Caco-2 (cell line): Measurements from ENCODE around the gene IQGAP2. TPM values are rescaled to one million over a fixed set of nuclear protein-coding genes. Genes with fewer than 3 reads are reported as not detected.

Experiments
- BruUV-seq: library from RNA; stranded (reverse); fragments of 400-500 nt; replicated peaks from 2 replicates; lab custom pipeline; 2021; lab: Mats Ljungman, UMichigan
- CTCF ChIA-PET: fragments of 300-600 bp; sonication (Branson Sonifier 250); formaldehyde crosslinking; loops from one replicate; lab custom pipeline; 2022; ENCODE audit warnings: antibody characterized with exemption; lab: Charles Lee
- POLR2A ChIA-PET: fragments of 300-600 bp; sonication (Branson Sonifier 250); formaldehyde crosslinking; loops from one replicate; lab custom pipeline; 2022; ENCODE audit warnings: antibody characterized with exemption; lab: Charles Lee
- DNase-seq, 2 experiments: peaks; one replicate each; pipeline versions ENCODE4 v3.0.0 to v3.0.0-alpha.2; 2020 to 2022
- H3K27me3 ChIP-seq: replicated peaks from 2 replicates; pipeline ENCODE4 v1.6.0; 2011; ENCODE audit warnings: low read length; ENCODE audit not compliant: control insufficient read depth, insufficient read depth
- H3K36me3 ChIP-seq: 2 replicates; pipeline ENCODE4 v1.5.1; 2011; ENCODE audit warnings: low read length; ENCODE audit not compliant: control insufficient read depth, insufficient read depth
- H3K4me1 ChIP-seq: fragments of 250-450 bp; sonication (Bioruptor Pico); 2 replicates; pipeline ENCODE4 v1.5.1; 2020; ENCODE audit warnings: mild to moderate bottlenecking
- H3K4me3 ChIP-seq: 2 replicates; pipeline ENCODE4 v1.5.1; 2011; ENCODE audit warnings: low read depth, mild to moderate bottlenecking, control low read depth, low read length
- H3K9me3 ChIP-seq: fragments of 250-450 bp; sonication (Bioruptor Pico); 2 replicates; pipeline ENCODE4 v1.5.1; 2020; ENCODE audit warnings: mild to moderate bottlenecking, moderate library complexity
- H3K27ac Mint-ChIP-seq: one replicate; pipeline ENCODE4 v1.8.0; 2022; ENCODE audit warnings: mixed read lengths; ENCODE audit not compliant: unreplicated experiment
- H3K27me3 Mint-ChIP-seq: one replicate; pipeline ENCODE4 v1.8.0; 2022; ENCODE audit warnings: mixed read lengths; ENCODE audit not compliant: insufficient read depth, unreplicated experiment
- H3K36me3 Mint-ChIP-seq: one replicate; pipeline ENCODE4 v1.8.0; 2022; ENCODE audit warnings: mild to moderate bottlenecking, mixed read lengths; ENCODE audit not compliant: insufficient read depth, unreplicated experiment
- H3K4me1 Mint-ChIP-seq: one replicate; pipeline ENCODE4 v1.8.0; 2022; ENCODE audit warnings: low read depth, mixed read lengths; ENCODE audit not compliant: unreplicated experiment
- H3K4me3 Mint-ChIP-seq: one replicate; pipeline ENCODE4 v1.8.0; 2022; ENCODE audit warnings: mild to moderate bottlenecking, moderate library complexity, mixed read lengths; ENCODE audit not compliant: unreplicated experiment
- H3K9me3 Mint-ChIP-seq: one replicate; pipeline ENCODE4 v1.8.0; 2022; ENCODE audit warnings: mixed read lengths; ENCODE audit not compliant: unreplicated experiment
- intact Hi-C: fragments of 100-400 bp; cut with micrococcal nuclease; formaldehyde crosslinking; loops from one replicate; pipeline ENCODE4 v1.10.0; 2022; ENCODE audit not compliant: unreplicated experiment
- total RNA-seq: library from RNA; stranded (reverse); gene quantifications from 2 replicates; pipeline ENCODE4 v1.2.3, GENCODE V29; 2022
- TF ChIP-seq, protein P1 (sequence below), 2 experiments: fragments of 200-600 bp in 1 of 2; IDR thresholded peaks; 1 replicate in 1 of 2; 2 replicates in 1 of 2; pipeline versions ENCODE4 v1.5.1 to v1.8.0; 2011 to 2022; ENCODE audit warnings: antibody characterized with exemption in 1 of 2, control low read depth in 1 of 2, inconsistent platforms in 1 of 2, low read depth in 1 of 2, low read length in 1 of 2, mild to moderate bottlenecking in 1 of 2, moderate library complexity in 1 of 2; ENCODE audit not compliant: insufficient read depth in 1 of 2, severe bottlenecking in 1 of 2, unreplicated experiment in 1 of 2

Gene IQGAP2
- total RNA-seq, 1 experiment from 2014 or later, result 89.4 TPM

DNA sequence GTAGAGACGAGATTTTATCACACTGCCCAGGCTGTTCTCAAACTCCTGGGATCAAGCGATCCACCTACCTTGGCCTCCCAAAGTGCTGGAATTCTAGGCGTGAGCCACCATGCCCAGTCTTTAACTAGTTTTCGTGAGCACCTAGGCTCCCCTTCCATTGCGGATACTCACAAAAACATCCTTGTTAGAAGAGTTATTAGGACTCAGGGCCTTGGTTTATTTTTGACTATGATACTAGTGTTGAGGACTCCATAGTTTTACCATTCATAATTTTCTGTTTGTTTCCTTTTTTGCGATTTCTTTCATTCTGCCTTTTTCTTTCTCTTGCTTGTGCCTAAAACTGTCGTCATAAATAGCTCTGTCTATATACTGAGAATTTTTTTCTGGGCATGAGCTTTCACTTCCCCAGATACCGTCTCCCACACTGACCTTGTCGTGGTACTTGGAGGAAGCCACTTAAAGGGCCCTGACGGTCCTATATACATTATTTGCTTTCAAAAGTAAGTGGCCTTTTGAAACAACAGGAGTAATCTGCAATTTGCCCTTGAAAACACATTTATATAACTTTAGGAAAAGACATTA lies 318.0 kb downstream of the IQGAP2 start:
- DNase-seq, result no peak
- Histone ChIP-seq H3K4me1 (peaks cover 9% of the 10 kb centered on the region; the same call in 1 of the 2 replicates), H3K9me3 (no peaks in the 10 kb centered on the region), H3K4me3 (no peak overlapping the region), H3K36me3 (no peaks in the 10 kb centered on the region), H3K27me3 (no peaks in the 10 kb centered on the region)
- Mint-ChIP-seq H3K27me3 (no peaks in the 10 kb centered on the region), H3K27ac (no peak overlapping the region), H3K4me1 (peaks cover 14% of the 10 kb centered on the region), H3K9me3 (no peaks in the 10 kb centered on the region), H3K36me3 (no peaks in the 10 kb centered on the region), H3K4me3 (no peak overlapping the region)
- TF ChIP-seq, protein P1, sequence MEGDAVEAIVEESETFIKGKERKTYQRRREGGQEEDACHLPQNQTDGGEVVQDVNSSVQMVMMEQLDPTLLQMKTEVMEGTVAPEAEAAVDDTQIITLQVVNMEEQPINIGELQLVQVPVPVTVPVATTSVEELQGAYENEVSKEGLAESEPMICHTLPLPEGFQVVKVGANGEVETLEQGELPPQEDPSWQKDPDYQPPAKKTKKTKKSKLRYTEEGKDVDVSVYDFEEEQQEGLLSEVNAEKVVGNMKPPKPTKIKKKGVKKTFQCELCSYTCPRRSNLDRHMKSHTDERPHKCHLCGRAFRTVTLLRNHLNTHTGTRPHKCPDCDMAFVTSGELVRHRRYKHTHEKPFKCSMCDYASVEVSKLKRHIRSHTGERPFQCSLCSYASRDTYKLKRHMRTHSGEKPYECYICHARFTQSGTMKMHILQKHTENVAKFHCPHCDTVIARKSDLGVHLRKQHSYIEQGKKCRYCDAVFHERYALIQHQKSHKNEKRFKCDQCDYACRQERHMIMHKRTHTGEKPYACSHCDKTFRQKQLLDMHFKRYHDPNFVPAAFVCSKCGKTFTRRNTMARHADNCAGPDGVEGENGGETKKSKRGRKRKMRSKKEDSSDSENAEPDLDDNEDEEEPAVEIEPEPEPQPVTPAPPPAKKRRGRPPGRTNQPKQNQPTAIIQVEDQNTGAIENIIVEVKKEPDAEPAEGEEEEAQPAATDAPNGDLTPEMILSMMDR (IDR thresholded peaks at IDR 0.05; ENCODE audit: insufficient read depth in 1 of 2, low read depth in 1 of 2, low read length in 1 of 2, severe bottlenecking in 1 of 2, unreplicated experiment in 1 of 2), result no peak
- intact Hi-C loops, result no loop called here
- BruUV-seq, result no TSS peak
- ChIA-PET CTCF (no interaction called here), POLR2A (no interaction called here)

DNA sequence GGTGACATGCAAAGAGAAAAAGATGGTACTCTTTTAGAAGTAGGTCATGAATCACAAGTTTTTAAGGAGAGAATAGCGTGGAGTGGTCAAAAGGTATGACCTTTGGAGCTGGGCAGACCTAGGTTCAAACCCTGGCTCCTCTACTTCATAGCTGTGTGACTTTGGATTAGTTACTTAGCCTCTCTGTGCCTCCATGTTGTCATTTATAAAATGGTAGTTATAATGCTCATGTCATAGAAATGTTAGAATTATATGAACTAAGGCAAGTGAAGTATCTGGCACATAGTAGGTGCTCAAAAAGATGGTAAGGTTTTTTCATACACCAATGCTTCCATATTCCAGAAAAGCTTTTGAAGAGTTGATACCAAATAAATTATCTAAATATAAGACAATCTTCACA lies 320.2 kb downstream of the IQGAP2 start:
- Mint-ChIP-seq H3K27ac (no peak overlapping the region), H3K36me3 (no peaks in the 10 kb centered on the region), H3K9me3 (peaks cover 5% of the 10 kb centered on the region), H3K4me1 (peaks cover 8% of the 10 kb centered on the region), H3K27me3 (no peaks in the 10 kb centered on the region), H3K4me3 (no peak overlapping the region)
- intact Hi-C loops, result no loop called here
- no peaks in the 10 kb centered on the region for H3K36me3 ChIP-seq
- TF ChIP-seq, protein P1 (IDR thresholded peaks at IDR 0.05; ENCODE audit: insufficient read depth in 1 of 2, low read depth in 1 of 2, low read length in 1 of 2, severe bottlenecking in 1 of 2, unreplicated experiment in 1 of 2), result no peak
- no peak for DNase-seq
- ChIA-PET CTCF (no interaction called here), POLR2A (no interaction called here)
- BruUV-seq, result no TSS peak
- no peaks in the 10 kb centered on the region for H3K4me1 ChIP-seq
- no peaks in the 10 kb centered on the region for H3K27me3 ChIP-seq
- peaks cover 4% of the 10 kb centered on the region; the same call in 1 of the 2 replicates for H3K9me3 ChIP-seq
- no peak overlapping the region for H3K4me3 ChIP-seq

DNA sequence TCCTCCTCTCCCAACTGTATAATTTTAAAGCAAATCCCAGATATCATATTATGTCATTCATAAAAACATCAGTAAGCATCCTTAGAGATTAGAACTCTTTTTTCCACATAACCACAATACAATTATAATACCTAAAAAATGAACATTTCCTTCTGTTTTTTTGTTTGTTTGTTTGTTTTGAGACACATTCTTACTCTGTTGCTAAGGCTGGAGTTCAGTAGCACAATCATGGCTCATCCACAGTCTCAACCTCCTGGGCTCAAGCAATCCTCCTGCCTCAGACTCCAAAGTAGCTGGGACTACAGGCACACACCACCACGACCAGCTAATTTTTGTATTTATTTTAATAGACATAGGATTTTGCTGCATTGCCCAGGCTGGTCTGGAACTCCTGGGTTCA lies 320.8 kb downstream of the IQGAP2 start:
- no peak overlapping the region for H3K27ac Mint-ChIP-seq
- no peak for DNase-seq
- Histone ChIP-seq H3K36me3 (no peaks in the 10 kb centered on the region), H3K4me3 (no peak overlapping the region), H3K9me3 (peaks cover 5% of the 10 kb centered on the region), H3K4me1 (no peaks in the 10 kb centered on the region), H3K27me3 (no peaks in the 10 kb centered on the region)
- H3K4me3 Mint-ChIP-seq, result no peak overlapping the region
- TF ChIP-seq, protein P1 (IDR thresholded peaks at IDR 0.05; ENCODE audit: insufficient read depth in 1 of 2, low read depth in 1 of 2, low read length in 1 of 2, severe bottlenecking in 1 of 2, unreplicated experiment in 1 of 2), result no peak
- H3K4me1 Mint-ChIP-seq, result peaks cover 8% of the 10 kb centered on the region
- BruUV-seq, result no TSS peak
- H3K27me3 Mint-ChIP-seq, result no peaks in the 10 kb centered on the region
- CTCF ChIA-PET, result no interaction called here
- no peaks in the 10 kb centered on the region for H3K36me3 Mint-ChIP-seq
- peaks cover 12% of the 10 kb centered on the region for H3K9me3 Mint-ChIP-seq
- intact Hi-C loops, result no loop called here
- POLR2A ChIA-PET, result no interaction called here
